Muscle of leg (tissue), 11 donors: Measurements from ENCODE around the gene ISM2. TPM values are rescaled to one million over a fixed set of nuclear protein-coding genes. Genes with fewer than 3 reads are reported as not detected.

ENCODE experiments used
- DNase-seq: peaks from one replicate; pipeline ENCODE4 v3.0.0; 2013
- H3K27ac ChIP-seq: one replicate; pipeline ENCODE4 v1.5.1; 2013; ENCODE audit warnings: mild to moderate bottlenecking, low read length, control low read depth
- H3K27me3 ChIP-seq: one replicate; pipeline ENCODE4 v1.6.1; 2013; ENCODE audit warnings: low read length; ENCODE audit not compliant: control insufficient read depth, insufficient read depth
- H3K36me3 ChIP-seq: one replicate; pipeline ENCODE4 v1.6.1; 2013; ENCODE audit warnings: low read length; ENCODE audit not compliant: control insufficient read depth, insufficient read depth
- H3K4me1 ChIP-seq: one replicate; pipeline ENCODE4 v1.6.1; 2013; ENCODE audit warnings: low read length; ENCODE audit not compliant: control insufficient read depth, insufficient read depth
- H3K4me3 ChIP-seq: one replicate; pipeline ENCODE4 v1.5.1; 2013; ENCODE audit warnings: low read length, control low read depth
- H3K9me3 ChIP-seq: replicated peaks from 2 replicates; pipeline ENCODE4 v1.6.1; 2013; ENCODE audit warnings: low read depth, low read length; ENCODE audit not compliant: control insufficient read depth
- WGBS: methylation state at CpG from one replicate; pipeline ENCODE4 v1.1.5; 2013; ENCODE audit warnings: missing lambda C conversion rate; ENCODE audit not compliant: insufficient coverage; 5-methylcytosine and 5-hydroxymethylcytosine counted together
- polyA plus RNA-seq, 8 donors: library from polyadenylated mRNA; unstranded; fragments of 120-200 nt; gene quantifications; one replicate each; pipeline versions ENCODE4 v1.2.1 to v1.2.3, GENCODE V29; 2013; ENCODE audit warnings: inconsistent platforms in 1 of 8, low replicate concordance in 1 of 8; ENCODE audit not compliant: insufficient read length in 8 of 8, insufficient read depth in 1 of 8
- total RNA-seq: library from RNA; stranded (reverse); fragments of 120-200 nt; gene quantifications from one replicate; pipeline ENCODE4 v1.2.4, GENCODE V29; 2013

The ISM2 gene
- total and polyA plus RNA-seq, 9 donors, result 0.08 to 0.21 (median 0.10) TPM; not detected in 3

GRCh38 chr14:77442196-77442595 lies 56.4 kb downstream of the ISM2 start:
- peaks cover 46% of the 10 kb centered on the region for H3K36me3 ChIP-seq
- no peak for DNase-seq

GRCh38 chr14:77439861-77440260 lies 58.8 kb downstream of the ISM2 start:
- no peak for DNase-seq
- Histone ChIP-seq H3K36me3 (peaks cover 62% of the 10 kb centered on the region), H3K27ac (no peak overlapping the region), H3K27me3 (no peaks in the 10 kb centered on the region), H3K4me3 (no peak overlapping the region), H3K9me3 (no peaks in the 10 kb centered on the region), H3K4me1 (no peaks in the 10 kb centered on the region)
- no CpG with 5 or more reads among the region's 4 CpGs for WGBS

More at GRCh38 chr14:77442196-77442595, 56.4 kb downstream of the ISM2 start:
- Histone ChIP-seq H3K4me3 (no peak overlapping the region), H3K9me3 (no peaks in the 10 kb centered on the region), H3K27ac (no peak overlapping the region), H3K27me3 (no peaks in the 10 kb centered on the region), H3K4me1 (no peaks in the 10 kb centered on the region)
- no CpG with 5 or more reads among the region's 2 CpGs for WGBS

- H3K27me3 ChIP-seq, result no peaks in the 10 kb centered on the region
- H3K4me1 ChIP-seq, result no peaks in the 10 kb centered on the region
- no peak overlapping the region for H3K27ac ChIP-seq
- DNase-seq, result no peak
- H3K36me3 ChIP-seq, result peaks cover 64% of the 10 kb centered on the region
- H3K4me3 ChIP-seq, result no peak overlapping the region
- no CpG with 5 or more reads among the region's 1 CpG for WGBS
- H3K9me3 ChIP-seq, result no peaks in the 10 kb centered on the region
Measured at GRCh38 chr14:77438596-77438995, 60.0 kb downstream of the ISM2 start.

- H3K4me3 ChIP-seq, result no peak overlapping the region
- DNase-seq, result no peak
- no peaks in the 10 kb centered on the region for H3K27me3 ChIP-seq
- no peaks in the 10 kb centered on the region for H3K4me1 ChIP-seq
- H3K36me3 ChIP-seq, result peaks cover 43% of the 10 kb centered on the region
- no peaks in the 10 kb centered on the region for H3K9me3 ChIP-seq
- no peak overlapping the region for H3K27ac ChIP-seq
- WGBS, result no CpG with 5 or more reads among the region's 3 CpGs
Measured at GRCh38 chr14:77436042-77436441, 62.6 kb downstream of the ISM2 start.

GRCh38 chr14:77426396-77426795 lies 72.2 kb downstream of the ISM2 start:
- H3K27ac ChIP-seq, result no peak overlapping the region
- no CpG with 5 or more reads among the region's 3 CpGs for WGBS
- DNase-seq, result no peak
- no peaks in the 10 kb centered on the region for H3K27me3 ChIP-seq
- H3K4me3 ChIP-seq, result no peak overlapping the region
- no peaks in the 10 kb centered on the region for H3K9me3 ChIP-seq
- H3K36me3 ChIP-seq, result peaks cover 75% of the 10 kb centered on the region
- H3K4me1 ChIP-seq, result no peaks in the 10 kb centered on the region

GRCh38 chr14:77424862-77425261 lies 73.8 kb downstream of the ISM2 start:
- Histone ChIP-seq H3K27me3 (no peaks in the 10 kb centered on the region), H3K9me3 (peaks cover 7% of the 10 kb centered on the region), H3K27ac (no peak overlapping the region), H3K4me3 (no peak overlapping the region), H3K36me3 (peaks cover 75% of the 10 kb centered on the region), H3K4me1 (no peaks in the 10 kb centered on the region)
- DNase-seq, result no peak
- 83% methylated on average over 2 of the region's 3 CpGs for WGBS

Other genes starting within 250 kb of the ISM2 start
- not detected for gene NGB, start 227.6 kb downstream of the ISM2 start, total RNA-seq
- gene NGB, start 227.6 kb downstream of the ISM2 start, polyA plus RNA-seq, result under 1 TPM in 1 of 8 donors, not detected in 7; 0.17 TPM
- gene POMT2, start 177.9 kb downstream of the ISM2 start, total RNA-seq, result 11.7 TPM
- 10 to 100 TPM; 15.8 to 25.9 (median 24.4) TPM for gene POMT2, start 177.9 kb downstream of the ISM2 start, polyA plus RNA-seq
- gene GSTZ1, start 177.8 kb downstream of the ISM2 start, total RNA-seq, result 22.6 TPM
- gene GSTZ1, start 177.8 kb downstream of the ISM2 start, polyA plus RNA-seq, result 10 to 100 TPM; 20.7 to 28.0 (median 25.1) TPM
- gene TMED8, start 121.7 kb downstream of the ISM2 start, total RNA-seq, result 4.5 TPM
- 1 to 10 TPM; 4.4 to 8.2 (median 5.6) TPM for gene TMED8, start 121.7 kb downstream of the ISM2 start, polyA plus RNA-seq
- 0.44 TPM for gene SAMD15, start 121.4 kb downstream of the ISM2 start, total RNA-seq
- gene SAMD15, start 121.4 kb downstream of the ISM2 start, polyA plus RNA-seq, result 1 to 10 TPM in 1 of 8 donors, under 1 TPM in 7; 0.17 to 1.1 (median 0.38) TPM
- 0.13 TPM for gene NOXRED1, start 75.3 kb downstream of the ISM2 start, total RNA-seq
- gene NOXRED1, start 75.3 kb downstream of the ISM2 start, polyA plus RNA-seq, result under 1 TPM; 0.06 to 0.43 (median 0.24) TPM
- 20.6 TPM for gene VIPAS39, start 41.2 kb downstream of the ISM2 start, total RNA-seq
- gene VIPAS39, start 41.2 kb downstream of the ISM2 start, polyA plus RNA-seq, result 10 to 100 TPM; 19.9 to 24.0 (median 22.3) TPM
- gene AHSA1, start 40.7 kb downstream of the ISM2 start, total RNA-seq, result 95.0 TPM
- 100 to 1,000 TPM; 101 to 133 (median 115) TPM for gene AHSA1, start 40.7 kb downstream of the ISM2 start, polyA plus RNA-seq
- gene SPTLC2, start 117.8 kb upstream of the ISM2 start, total RNA-seq, result 21.1 TPM
- gene SPTLC2, start 117.8 kb upstream of the ISM2 start, polyA plus RNA-seq, result 10 to 100 TPM; 10.6 to 21.6 (median 17.3) TPM
- gene ALKBH1, start 209.2 kb upstream of the ISM2 start, total RNA-seq, result 11.4 TPM
- 10 to 100 TPM in 5 of 8 donors, 1 to 10 TPM in 3; 9.1 to 13.1 (median 10.3) TPM for gene ALKBH1, start 209.2 kb upstream of the ISM2 start, polyA plus RNA-seq
- gene SLIRP, start 209.3 kb upstream of the ISM2 start, total RNA-seq, result 180 TPM
- gene SLIRP, start 209.3 kb upstream of the ISM2 start, polyA plus RNA-seq, result 10 to 100 TPM; 60.4 to 96.3 (median 74.5) TPM